HG02885 (cell line): ENCODE results near the gene KIF5B.
"Not testable (repeated sequence)": the region's sequence is repeated elsewhere in the genome, so short reads cannot be mapped to it uniquely, and the experiment has no call there.

Source experiments
- ATAC-seq: cut with Tn5 transposase; IDR thresholded peaks from one replicate; pipeline ENCODE4 v1.9.1; 2021; ENCODE audit warnings: mild to moderate bottlenecking; ENCODE audit not compliant: unreplicated experiment, poor library complexity

KIF5B gene

DNA sequence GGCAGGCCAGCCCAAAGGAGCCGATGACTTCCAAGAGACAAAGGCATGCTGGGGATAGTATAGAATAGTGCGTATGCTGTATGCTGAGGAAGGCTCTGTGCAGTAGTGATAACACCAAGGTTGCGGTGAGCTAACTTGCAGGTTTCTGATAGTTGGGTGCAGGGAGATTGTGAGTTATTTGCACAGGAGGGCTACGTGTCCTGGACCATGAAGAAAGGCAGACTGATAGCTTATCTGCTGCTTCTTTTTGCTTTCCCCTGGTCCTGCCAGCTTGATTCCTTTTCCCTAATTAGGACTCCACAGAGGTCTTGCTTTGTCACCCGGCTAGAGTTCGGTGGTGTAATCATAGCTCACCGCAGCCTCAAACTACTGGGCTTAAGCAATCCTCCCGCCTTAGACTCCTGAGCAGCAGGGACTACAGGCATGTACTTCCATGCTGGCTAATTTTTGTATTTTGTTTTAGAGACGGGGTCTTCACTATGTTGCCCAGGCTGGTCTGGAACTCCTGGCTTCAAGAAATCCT, 83.6 kb downstream of the KIF5B start:
- no peak for ATAC-seq

DNA sequence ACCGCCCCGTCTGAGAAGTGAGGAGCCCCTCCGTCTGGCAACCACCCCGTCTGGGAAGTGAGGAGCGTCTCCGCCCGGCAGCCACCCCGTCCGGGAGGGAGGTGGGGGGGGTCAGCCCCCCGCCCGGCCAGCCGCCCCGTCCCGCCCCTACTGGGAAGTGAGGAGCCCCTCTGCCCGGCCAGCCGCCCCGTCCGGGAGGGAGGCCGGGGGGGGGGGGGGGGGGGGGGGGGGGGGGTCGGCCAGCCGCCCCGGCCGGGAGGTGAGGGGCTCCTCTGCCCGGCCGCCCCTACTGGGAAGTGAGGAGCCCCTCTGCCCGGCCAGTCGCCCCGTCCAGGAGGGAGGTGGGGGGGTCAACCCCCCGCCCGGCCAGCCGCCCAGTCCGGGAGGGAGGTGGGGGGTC, 86.4 kb downstream of the KIF5B start:
- not testable (repeated sequence) for ATAC-seq

DNA sequence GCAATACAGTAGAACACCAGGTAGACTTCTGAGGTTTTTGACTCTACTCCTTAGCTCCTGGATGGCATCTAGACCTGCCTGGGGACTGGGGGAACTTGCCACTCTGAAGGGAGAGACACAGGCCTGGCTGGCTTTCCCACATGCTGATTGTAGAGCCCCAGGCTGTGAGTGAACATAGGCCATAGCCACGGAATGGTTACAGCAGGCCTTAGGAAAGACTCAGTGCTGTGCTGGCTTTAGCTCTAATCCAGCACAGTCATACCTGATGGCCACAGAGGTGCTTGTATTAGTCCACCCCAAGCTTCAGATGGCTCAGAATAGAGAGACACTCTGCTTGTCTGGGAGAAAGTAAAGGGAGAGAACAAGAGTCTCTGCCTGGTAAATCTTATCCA, 92.6 kb downstream of the KIF5B start:
- no peak for ATAC-seq

DNA sequence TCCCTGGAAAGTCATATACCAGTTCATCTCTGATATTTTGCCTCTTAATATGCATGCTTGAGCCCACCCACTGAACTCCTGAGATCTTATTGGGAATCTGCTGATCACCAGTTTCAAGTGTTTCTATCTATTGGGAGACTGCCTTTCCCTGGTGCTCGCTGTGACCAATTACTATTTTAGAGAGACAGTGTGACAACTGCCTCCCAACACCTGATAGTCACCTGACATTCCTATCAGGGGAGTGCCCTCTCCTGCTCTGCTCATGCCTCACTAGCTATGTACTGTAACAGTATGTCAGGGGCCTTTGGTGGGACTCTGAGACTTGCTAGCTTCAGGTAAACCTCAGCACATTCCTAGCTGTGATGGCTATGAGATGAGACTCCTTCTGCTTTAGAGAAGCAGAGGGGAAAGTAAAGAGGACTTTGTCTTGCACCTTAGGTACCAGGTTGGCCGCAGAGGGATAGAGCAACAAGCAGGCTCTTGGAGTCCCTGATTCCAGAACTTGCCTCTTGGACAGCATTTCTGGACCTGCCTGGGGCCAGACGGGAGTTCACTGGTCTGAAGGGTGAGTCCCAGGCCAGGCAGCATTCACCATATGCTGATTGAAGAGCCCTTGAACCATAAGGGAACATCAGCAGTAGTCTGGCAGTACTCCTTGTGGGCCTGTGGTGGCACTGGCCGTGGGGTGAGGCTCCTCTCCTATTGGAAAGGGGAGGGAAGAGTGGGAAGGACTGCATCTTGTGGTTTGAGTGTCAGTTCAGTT, 93.2 kb downstream of the KIF5B start:
- ATAC-seq: no peak

DNA sequence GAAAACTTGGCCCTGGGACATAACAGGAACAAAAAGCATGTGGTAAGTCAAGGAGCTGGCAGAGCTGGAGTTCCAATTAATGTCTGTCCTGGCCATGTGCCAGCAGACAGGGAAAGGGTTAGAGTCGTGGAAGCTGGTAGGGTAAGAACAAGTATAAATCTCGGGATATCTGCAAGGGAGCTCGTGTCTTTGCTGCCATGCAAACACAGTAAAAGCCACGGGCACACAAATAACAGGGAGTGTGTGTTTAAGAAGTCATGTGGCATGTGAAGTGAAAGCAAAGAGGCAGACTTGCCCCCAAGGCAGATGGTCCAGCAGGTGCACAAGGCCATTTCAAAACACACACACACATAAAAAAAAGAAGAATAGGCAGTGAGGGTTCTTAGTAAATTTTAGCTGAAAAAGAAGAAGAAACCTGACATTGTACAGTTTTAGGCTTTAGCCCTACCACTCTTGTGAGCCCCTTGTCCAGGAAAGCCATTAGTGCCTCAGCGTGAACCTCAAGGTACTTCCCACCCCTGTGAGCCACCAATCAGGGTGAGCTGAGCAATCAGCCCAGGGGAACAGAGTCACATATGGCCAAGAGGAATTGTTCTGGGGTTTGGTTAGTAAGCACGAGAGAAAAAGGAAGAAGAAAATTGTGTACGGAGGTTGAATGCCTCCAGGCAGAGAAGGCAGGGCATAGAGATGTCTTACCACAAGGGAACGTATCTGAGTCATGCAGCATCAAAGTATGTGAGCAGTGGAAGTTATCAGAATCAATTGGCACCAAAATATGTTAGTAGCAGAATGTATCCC, 94.7 kb downstream of the KIF5B start:
- no peak for ATAC-seq

DNA sequence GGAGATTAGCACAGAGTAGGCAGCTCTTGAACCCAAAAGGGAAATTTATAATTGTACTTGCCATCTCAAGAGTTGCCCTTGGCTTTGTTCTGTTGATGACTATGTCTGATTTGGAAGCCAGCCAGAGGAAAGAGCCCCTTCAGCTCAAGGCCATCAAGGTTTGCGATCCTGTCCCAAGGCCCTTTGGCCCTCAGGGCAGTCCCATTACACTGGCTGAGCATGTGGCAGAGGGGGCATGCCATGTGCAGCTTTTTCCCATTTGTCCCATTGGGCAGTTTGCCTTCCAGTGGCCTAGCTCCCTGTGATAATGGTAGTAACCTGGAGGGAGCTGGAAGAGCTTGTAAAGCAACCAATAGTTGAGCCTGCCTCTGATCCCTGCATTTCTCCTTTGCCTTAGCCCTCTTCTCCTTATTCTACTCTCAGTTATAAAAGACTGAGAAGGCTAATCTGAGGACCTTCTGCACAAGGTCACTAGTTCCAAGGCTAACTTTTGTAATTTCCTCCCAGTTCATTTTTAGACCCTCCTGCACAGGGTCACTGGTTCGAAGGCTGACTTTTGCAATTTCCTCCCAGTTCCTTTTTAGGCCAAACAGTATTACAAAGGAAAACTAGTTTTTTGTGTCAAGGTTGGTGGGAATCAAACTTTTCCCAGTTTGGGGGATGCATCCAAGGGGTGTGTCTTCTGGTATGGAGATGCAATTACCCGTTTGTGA, 96.6 kb downstream of the KIF5B start:
- ATAC-seq: no peak
